GM23248 (cell line): ENCODE results near the gene CFAP210. TPM values are rescaled to one million over a fixed set of nuclear protein-coding genes. Genes with fewer than 3 reads are reported as not detected.

ENCODE experiments used
- DNase-seq: peaks from one replicate; pipeline ENCODE4 v3.0.0-alpha.2; 2015
- H2AFZ ChIP-seq: fragments of 200-600 bp; sonication (generic); 2 replicates; pipeline ENCODE4 v1.6.1; 2016; ENCODE audit warnings: antibody characterized with exemption
- H3F3A ChIP-seq: fragments of 200-600 bp; sonication (generic); 2 replicates; pipeline ENCODE4 v1.6.1; 2016; ENCODE audit warnings: mild to moderate bottlenecking, antibody characterized with exemption, mixed run types; ENCODE audit not compliant: insufficient read depth
- H3K27ac ChIP-seq: fragments of 200-600 bp; sonication (generic); 2 replicates; pipeline ENCODE4 v1.5.1; 2016; ENCODE audit warnings: mild to moderate bottlenecking
- H3K27me3 ChIP-seq: fragments of 200-600 bp; sonication (generic); replicated peaks from 2 replicates; pipeline ENCODE4 v1.6.1; 2016; ENCODE audit warnings: mild to moderate bottlenecking; ENCODE audit not compliant: insufficient read depth
- H3K36me3 ChIP-seq: fragments of 200-600 bp; sonication (generic); 2 replicates; pipeline ENCODE4 v1.6.1; 2016; ENCODE audit warnings: low read depth, mild to moderate bottlenecking
- H3K4me1 ChIP-seq: fragments of 200-600 bp; sonication (generic); 2 replicates; pipeline ENCODE4 v1.6.1; 2016; ENCODE audit warnings: mild to moderate bottlenecking; ENCODE audit not compliant: insufficient read depth
- H3K4me2 ChIP-seq: fragments of 200-600 bp; sonication (generic); one replicate; pipeline ENCODE4 v1.6.1; 2016; ENCODE audit warnings: mild to moderate bottlenecking; ENCODE audit not compliant: unreplicated experiment
- H3K4me3 ChIP-seq: fragments of 200-600 bp; sonication (generic); 2 replicates; pipeline ENCODE4 v1.5.1; 2016; ENCODE audit warnings: mild to moderate bottlenecking
- H3K79me2 ChIP-seq: fragments of 200-600 bp; sonication (generic); 2 replicates; pipeline ENCODE4 v1.6.1; 2016; ENCODE audit warnings: mild to moderate bottlenecking; ENCODE audit not compliant: insufficient read depth
- H3K9ac ChIP-seq: fragments of 200-600 bp; sonication (generic); 2 replicates; pipeline ENCODE4 v1.6.1; 2016; ENCODE audit warnings: mild to moderate bottlenecking
- H3K9me2 ChIP-seq: fragments of 200-600 bp; sonication (generic); 2 replicates; pipeline ENCODE4 v1.6.1; 2016; ENCODE audit warnings: mixed run types, mild to moderate bottlenecking, moderate library complexity; ENCODE audit not compliant: insufficient read depth
- H3K9me3 ChIP-seq: fragments of 200-600 bp; sonication (generic); one replicate; pipeline ENCODE4 v1.6.1; 2017; ENCODE audit warnings: low read depth
- H4K20me1 ChIP-seq: fragments of 200-600 bp; sonication (generic); 2 replicates; pipeline ENCODE4 v1.6.0; 2016; ENCODE audit not compliant: insufficient read depth
- EZH2 ChIP-seq: fragments of 200-600 bp; sonication (generic); IDR thresholded peaks from 2 replicates; pipeline ENCODE4 v1.6.1; 2018; ENCODE audit warnings: antibody characterized with exemption, mild to moderate bottlenecking; ENCODE audit not compliant: insufficient read depth, poor library complexity, severe bottlenecking
- EZH2phosphoT487 ChIP-seq: fragments of 200-600 bp; sonication (generic); IDR thresholded peaks from 2 replicates; pipeline ENCODE4 v1.6.1; 2018; ENCODE audit warnings: antibody characterized with exemption, moderate library complexity, mild to moderate bottlenecking, low read depth; ENCODE audit not compliant: insufficient read depth
- WGBS, 2 experiments: methylation state at CpG; one replicate each; pipeline ENCODE4 v1.1.6; 2015 to 2017; ENCODE audit warnings: low lambda C conversion rate in 2 of 2, low coverage in 1 of 2; ENCODE audit errors: missing lambda C conversion rate in 2 of 2; 5-methylcytosine and 5-hydroxymethylcytosine counted together
- in situ Hi-C: fragments of 300-500 bp; cut with MboI; formaldehyde crosslinking; loops from 2 replicates; pipeline ENCODE4 v1.15.0; 2020
- polyA plus RNA-seq: library from polyadenylated mRNA; unstranded; fragments of >200 nt; fragmentation: Nextera tagmentation; extraction: Ambion mirVana; gene quantifications from 2 replicates; pipeline ENCODE4 v1.2.1, GENCODE V29; 2016
- total RNA-seq: library from RNA; depleted of rRNA; stranded (reverse); fragments of >200 nt; shearing (Covaris generic); gene quantifications from 2 replicates; pipeline ENCODE4 v1.2.3, GENCODE V29; 2014

Gene CFAP210
- total and polyA plus RNA-seq, 2 experiments from 2014 or later = 0.11 TPM; not detected in 1

DNA sequence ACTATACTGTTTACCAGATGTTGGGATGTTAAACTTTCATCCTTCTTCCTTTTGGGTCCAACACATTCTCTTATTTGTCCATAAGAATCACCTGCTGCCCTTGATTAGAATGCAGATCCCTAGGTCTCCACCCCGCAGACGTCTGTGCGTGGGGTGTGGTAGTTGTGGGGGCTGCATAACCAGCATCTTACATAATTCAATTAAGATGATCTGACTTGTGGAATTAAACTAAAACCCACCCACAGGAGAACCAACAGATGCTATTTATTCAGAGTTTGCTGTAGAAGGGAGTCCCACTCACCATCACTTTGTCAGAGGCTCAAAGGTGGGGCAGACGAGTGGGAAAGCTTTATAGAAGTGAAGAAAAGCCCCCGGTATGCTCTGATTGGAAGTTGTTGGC is 37.9 kb upstream of the CFAP210 start:
- H3K27me3 ChIP-seq = no peaks in the 10 kb centered on the region
- no peak overlapping the region for H3K27ac ChIP-seq
- H3F3A ChIP-seq = no peaks in the 10 kb centered on the region
- no peak overlapping the region for H2AFZ ChIP-seq
- H3K4me1 ChIP-seq = no peaks in the 10 kb centered on the region
- WGBS, 2 experiments = 20 to 22% methylated on average over 5 of the region's 5 CpGs
- DNase-seq = no peak
- H3K4me2 ChIP-seq = no peak overlapping the region
- in situ Hi-C loops = no loop called here
- no peaks in the 10 kb centered on the region for H3K9me2 ChIP-seq
- no peak overlapping the region for H3K4me3 ChIP-seq
- no peaks in the 10 kb centered on the region for H3K9me3 ChIP-seq
- H3K79me2 ChIP-seq = no peaks in the 10 kb centered on the region
- H3K36me3 ChIP-seq = no peaks in the 10 kb centered on the region
- H4K20me1 ChIP-seq = no peaks in the 10 kb centered on the region
- no peak overlapping the region for H3K9ac ChIP-seq
- no peak for TF ChIP-seq EZH2phosphoT487
- no peak for TF ChIP-seq EZH2

- Histone ChIP-seq H3K36me3 (no peaks in the 10 kb centered on the region), H3K27ac (no peak overlapping the region), H3K4me1 (no peaks in the 10 kb centered on the region), H2AFZ (no peak overlapping the region), H3K27me3 (no peaks in the 10 kb centered on the region), H3K79me2 (no peaks in the 10 kb centered on the region), H3K9ac (no peak overlapping the region), H3K4me3 (no peak overlapping the region), H4K20me1 (no peaks in the 10 kb centered on the region), H3F3A (no peaks in the 10 kb centered on the region), H3K4me2 (no peak overlapping the region), H3K9me2 (no peaks in the 10 kb centered on the region), H3K9me3 (no peaks in the 10 kb centered on the region)
- in situ Hi-C loops = no loop called here
- no peak for TF ChIP-seq EZH2
- TF ChIP-seq EZH2phosphoT487 = no peak
- WGBS, 2 experiments = 100% methylated on average over 1 of the region's 1 CpG
- no peak for DNase-seq
Measured at GRCh38 chr2:169729274-169729605, 35.0 kb upstream of the CFAP210 start.

GRCh38 chr2:169727065-169727464 is 32.9 kb upstream of the CFAP210 start:
- 87 to 92% methylated on average over 5 of the region's 5 CpGs for WGBS, 2 experiments
- H3K9me2 ChIP-seq = no peaks in the 10 kb centered on the region

GRCh38 chr2:169721016-169721415 is 26.8 kb upstream of the CFAP210 start:
- H3K79me2 ChIP-seq = no peaks in the 10 kb centered on the region
- TF ChIP-seq EZH2phosphoT487 (no peak), EZH2 (no peak)

More at GRCh38 chr2:169727065-169727464, 32.9 kb upstream of the CFAP210 start:
- no peaks in the 10 kb centered on the region for H3K27me3 ChIP-seq
- H3K4me3 ChIP-seq = no peak overlapping the region
- H3K9me3 ChIP-seq = no peaks in the 10 kb centered on the region
- DNase-seq = no peak
- in situ Hi-C loops = no loop called here
- TF ChIP-seq EZH2phosphoT487 (no peak), EZH2 (no peak)
- H3K9ac ChIP-seq = no peak overlapping the region
- H3K36me3 ChIP-seq = no peaks in the 10 kb centered on the region
- H3K27ac ChIP-seq = no peak overlapping the region
- H2AFZ ChIP-seq = no peak overlapping the region
- H3K79me2 ChIP-seq = no peaks in the 10 kb centered on the region
- no peaks in the 10 kb centered on the region for H3F3A ChIP-seq
- no peak overlapping the region for H3K4me2 ChIP-seq
- H4K20me1 ChIP-seq = no peaks in the 10 kb centered on the region
- no peaks in the 10 kb centered on the region for H3K4me1 ChIP-seq

GRCh38 chr2:169718930-169719504 is 24.8 kb upstream of the CFAP210 start:
- H4K20me1 ChIP-seq = no peaks in the 10 kb centered on the region
- H3K9ac ChIP-seq = no peak overlapping the region
- H3K4me1 ChIP-seq = peaks cover 12% of the 10 kb centered on the region
- no peaks in the 10 kb centered on the region for H3K27me3 ChIP-seq
- no peaks in the 10 kb centered on the region for H3K9me2 ChIP-seq
- no peak overlapping the region for H2AFZ ChIP-seq
- no peak for TF ChIP-seq EZH2phosphoT487
- TF ChIP-seq EZH2 = no peak
- in situ Hi-C loops = no loop called here
- no peak overlapping the region for H3K4me3 ChIP-seq
- no peak overlapping the region for H3K4me2 ChIP-seq
- no peak overlapping the region for H3K27ac ChIP-seq
- DNase-seq = no peak
- H3K36me3 ChIP-seq = no peaks in the 10 kb centered on the region
- no peaks in the 10 kb centered on the region for H3K9me3 ChIP-seq
- 81 to 88% methylated on average over 2 of the region's 2 CpGs for WGBS, 2 experiments
- no peaks in the 10 kb centered on the region for H3F3A ChIP-seq
- H3K79me2 ChIP-seq = no peaks in the 10 kb centered on the region

More at GRCh38 chr2:169721016-169721415, 26.8 kb upstream of the CFAP210 start:
- Histone ChIP-seq H3K9me2 (no peaks in the 10 kb centered on the region), H3K4me2 (no peak overlapping the region), H4K20me1 (no peaks in the 10 kb centered on the region), H3K9ac (no peak overlapping the region), H2AFZ (no peak overlapping the region), H3K4me1 (peaks cover 4% of the 10 kb centered on the region; the same call in 1 of the 2 replicates), H3F3A (no peaks in the 10 kb centered on the region), H3K9me3 (no peaks in the 10 kb centered on the region), H3K27me3 (no peaks in the 10 kb centered on the region), H3K4me3 (no peak overlapping the region), H3K27ac (no peak overlapping the region), H3K36me3 (no peaks in the 10 kb centered on the region)
- in situ Hi-C loops = no loop called here
- no peak for DNase-seq
- 48 to 59% methylated on average over 3 of the region's 3 CpGs for WGBS, 2 experiments
